WTC11 (cell line): ENCODE results near the gene RUFY2. TPM values are rescaled to one million over a fixed set of nuclear protein-coding genes. Genes with fewer than 3 reads are reported as not detected.

Experiments used
- ATAC-seq: fragments of 200-7000 bp; cut with Tn5 transposase; 2 replicates; pipeline ENCODE4 v1.10.0; 2021; ENCODE audit warnings: mild to moderate bottlenecking, moderate library complexity
- CTCF ChIA-PET: fragments of 300-600 bp; sonication (Branson Sonifier 250); formaldehyde crosslinking; loops from one replicate; lab custom pipeline; 2021; ENCODE audit warnings: antibody characterized with exemption; lab: Charles Lee
- POLR2A ChIA-PET: fragments of 350-600 bp; sonication (Branson Sonifier 250); formaldehyde crosslinking; loops from one replicate; lab custom pipeline; 2021; ENCODE audit warnings: antibody characterized with exemption; lab: Charles Lee
- DNase-seq: peaks from one replicate; pipeline ENCODE4 v3.0.0; 2021; ENCODE audit warnings: low spot score
- H3K27ac Mint-ChIP-seq: 2 replicates; pipeline ENCODE4 v1.8.0; 2021; ENCODE audit warnings: mixed read lengths
- H3K27me3 Mint-ChIP-seq: 2 replicates; pipeline ENCODE4 v1.8.0; 2021; ENCODE audit warnings: low read depth, mild to moderate bottlenecking, moderate library complexity, mixed read lengths
- H3K36me3 Mint-ChIP-seq: 2 replicates; pipeline ENCODE4 v1.8.0; 2021; ENCODE audit warnings: mixed read lengths
- H3K4me1 Mint-ChIP-seq: 2 replicates; pipeline ENCODE4 v1.8.0; 2022; ENCODE audit warnings: mixed read lengths
- H3K4me3 Mint-ChIP-seq: 2 replicates; pipeline ENCODE4 v1.8.0; 2021; ENCODE audit warnings: mild to moderate bottlenecking, moderate library complexity, mixed read lengths
- H3K9me3 Mint-ChIP-seq: 2 replicates; pipeline ENCODE4 v1.8.0; 2021; ENCODE audit warnings: mixed read lengths
- CBFB ChIP-seq: sonication (generic); formaldehyde crosslinking; IDR thresholded peaks from 2 replicates; pipeline ENCODE4 v1.8.1; 2022; ENCODE audit warnings: mild to moderate bottlenecking, low read depth, missing genetic modification reagents
- CREB1 ChIP-seq: sonication (generic); formaldehyde crosslinking; IDR thresholded peaks from 2 replicates; pipeline ENCODE4 v1.8.0; 2023; ENCODE audit warnings: mild to moderate bottlenecking, missing genetic modification reagents
- TEAD1 ChIP-seq: sonication (generic); formaldehyde crosslinking; IDR thresholded peaks from 2 replicates; pipeline ENCODE4 v1.8.0; 2022; ENCODE audit warnings: mild to moderate bottlenecking, missing genetic modification reagents
- TEAD4 ChIP-seq: sonication (generic); formaldehyde crosslinking; IDR thresholded peaks from 2 replicates; pipeline ENCODE4 v1.8.0; 2022; ENCODE audit warnings: mild to moderate bottlenecking, missing genetic modification reagents
- ZNF219 ChIP-seq: sonication (generic); formaldehyde crosslinking; IDR thresholded peaks from 2 replicates; pipeline ENCODE4 v1.8.0; 2023; ENCODE audit warnings: missing genetic modification reagents, mild to moderate bottlenecking, borderline replicate concordance
- ZNF416 ChIP-seq: fragments of 250-450 bp; sonication (Bioruptor Pico); IDR thresholded peaks from 2 replicates; pipeline ENCODE4 v1.9.0; 2021; ENCODE audit warnings: mild to moderate bottlenecking, inconsistent platforms
- total RNA-seq: library from RNA; stranded (reverse); gene quantifications from 3 replicates; pipeline ENCODE4 v1.2.3, GENCODE V29; 2021
- TF ChIP-seq, protein P1 (sequence below): sonication (generic); formaldehyde crosslinking; IDR thresholded peaks from 2 replicates; pipeline ENCODE4 v1.8.1; 2023; ENCODE audit warnings: mild to moderate bottlenecking, missing genetic modification reagents, borderline replicate concordance
- TF ChIP-seq, protein P2 (sequence below): sonication (generic); formaldehyde crosslinking; conservative IDR thresholded peaks from 2 replicates; pipeline ENCODE4 v1.8.1; 2023; ENCODE audit warnings: mild to moderate bottlenecking, low read depth, missing genetic modification reagents, moderate library complexity
- TF ChIP-seq, protein P3 (sequence below): sonication (generic); formaldehyde crosslinking; IDR thresholded peaks from 2 replicates; pipeline ENCODE4 v1.8.0; 2022; ENCODE audit warnings: mild to moderate bottlenecking, missing genetic modification reagents
- TF ChIP-seq, protein P4 (sequence below): sonication (generic); formaldehyde crosslinking; IDR thresholded peaks from 2 replicates; pipeline ENCODE4 v1.8.1; 2022; ENCODE audit warnings: missing genetic modification reagents, borderline replicate concordance
- TF ChIP-seq, protein P5 (sequence below): sonication (generic); formaldehyde crosslinking; IDR thresholded peaks from 2 replicates; pipeline ENCODE4 v1.8.0; 2023; ENCODE audit warnings: mild to moderate bottlenecking, missing genetic modification reagents

Gene RUFY2
- total RNA-seq, 1 experiment from 2014 or later = 10.3 TPM

DNA sequence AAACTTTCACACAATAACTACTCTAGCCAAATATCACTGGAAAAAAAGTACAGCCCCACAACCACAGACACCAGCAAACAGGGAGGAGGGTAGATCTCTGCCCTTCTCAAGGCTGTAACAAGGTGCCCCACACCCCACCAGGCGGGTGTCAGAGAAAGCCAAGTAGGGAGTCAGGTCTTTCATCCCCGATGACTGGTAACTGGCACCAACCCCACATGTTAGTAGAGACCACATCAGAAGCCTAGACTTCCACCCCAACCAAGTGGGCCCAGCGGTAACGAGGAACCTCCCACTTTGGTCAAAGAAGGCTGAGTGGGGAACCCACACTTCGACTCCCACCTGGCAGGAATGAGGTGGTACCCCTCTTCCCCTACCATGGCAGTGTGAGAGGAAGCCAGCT is 16.4 kb upstream of the RUFY2 start (continued):
- TF ChIP-seq, protein P1, sequence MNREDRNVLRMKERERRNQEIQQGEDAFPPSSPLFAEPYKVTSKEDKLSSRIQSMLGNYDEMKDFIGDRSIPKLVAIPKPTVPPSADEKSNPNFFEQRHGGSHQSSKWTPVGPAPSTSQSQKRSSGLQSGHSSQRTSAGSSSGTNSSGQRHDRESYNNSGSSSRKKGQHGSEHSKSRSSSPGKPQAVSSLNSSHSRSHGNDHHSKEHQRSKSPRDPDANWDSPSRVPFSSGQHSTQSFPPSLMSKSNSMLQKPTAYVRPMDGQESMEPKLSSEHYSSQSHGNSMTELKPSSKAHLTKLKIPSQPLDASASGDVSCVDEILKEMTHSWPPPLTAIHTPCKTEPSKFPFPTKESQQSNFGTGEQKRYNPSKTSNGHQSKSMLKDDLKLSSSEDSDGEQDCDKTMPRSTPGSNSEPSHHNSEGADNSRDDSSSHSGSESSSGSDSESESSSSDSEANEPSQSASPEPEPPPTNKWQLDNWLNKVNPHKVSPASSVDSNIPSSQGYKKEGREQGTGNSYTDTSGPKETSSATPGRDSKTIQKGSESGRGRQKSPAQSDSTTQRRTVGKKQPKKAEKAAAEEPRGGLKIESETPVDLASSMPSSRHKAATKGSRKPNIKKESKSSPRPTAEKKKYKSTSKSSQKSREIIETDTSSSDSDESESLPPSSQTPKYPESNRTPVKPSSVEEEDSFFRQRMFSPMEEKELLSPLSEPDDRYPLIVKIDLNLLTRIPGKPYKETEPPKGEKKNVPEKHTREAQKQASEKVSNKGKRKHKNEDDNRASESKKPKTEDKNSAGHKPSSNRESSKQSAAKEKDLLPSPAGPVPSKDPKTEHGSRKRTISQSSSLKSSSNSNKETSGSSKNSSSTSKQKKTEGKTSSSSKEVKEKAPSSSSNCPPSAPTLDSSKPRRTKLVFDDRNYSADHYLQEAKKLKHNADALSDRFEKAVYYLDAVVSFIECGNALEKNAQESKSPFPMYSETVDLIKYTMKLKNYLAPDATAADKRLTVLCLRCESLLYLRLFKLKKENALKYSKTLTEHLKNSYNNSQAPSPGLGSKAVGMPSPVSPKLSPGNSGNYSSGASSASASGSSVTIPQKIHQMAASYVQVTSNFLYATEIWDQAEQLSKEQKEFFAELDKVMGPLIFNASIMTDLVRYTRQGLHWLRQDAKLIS (CRISPR knock-in tag) = no peak
- no peak for TF ChIP-seq CREB1 (CRISPR knock-in tag)
- TF ChIP-seq, protein P2, sequence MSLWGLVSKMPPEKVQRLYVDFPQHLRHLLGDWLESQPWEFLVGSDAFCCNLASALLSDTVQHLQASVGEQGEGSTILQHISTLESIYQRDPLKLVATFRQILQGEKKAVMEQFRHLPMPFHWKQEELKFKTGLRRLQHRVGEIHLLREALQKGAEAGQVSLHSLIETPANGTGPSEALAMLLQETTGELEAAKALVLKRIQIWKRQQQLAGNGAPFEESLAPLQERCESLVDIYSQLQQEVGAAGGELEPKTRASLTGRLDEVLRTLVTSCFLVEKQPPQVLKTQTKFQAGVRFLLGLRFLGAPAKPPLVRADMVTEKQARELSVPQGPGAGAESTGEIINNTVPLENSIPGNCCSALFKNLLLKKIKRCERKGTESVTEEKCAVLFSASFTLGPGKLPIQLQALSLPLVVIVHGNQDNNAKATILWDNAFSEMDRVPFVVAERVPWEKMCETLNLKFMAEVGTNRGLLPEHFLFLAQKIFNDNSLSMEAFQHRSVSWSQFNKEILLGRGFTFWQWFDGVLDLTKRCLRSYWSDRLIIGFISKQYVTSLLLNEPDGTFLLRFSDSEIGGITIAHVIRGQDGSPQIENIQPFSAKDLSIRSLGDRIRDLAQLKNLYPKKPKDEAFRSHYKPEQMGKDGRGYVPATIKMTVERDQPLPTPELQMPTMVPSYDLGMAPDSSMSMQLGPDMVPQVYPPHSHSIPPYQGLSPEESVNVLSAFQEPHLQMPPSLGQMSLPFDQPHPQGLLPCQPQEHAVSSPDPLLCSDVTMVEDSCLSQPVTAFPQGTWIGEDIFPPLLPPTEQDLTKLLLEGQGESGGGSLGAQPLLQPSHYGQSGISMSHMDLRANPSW (CRISPR knock-in tag) = no peak
- TF ChIP-seq, protein P3, sequence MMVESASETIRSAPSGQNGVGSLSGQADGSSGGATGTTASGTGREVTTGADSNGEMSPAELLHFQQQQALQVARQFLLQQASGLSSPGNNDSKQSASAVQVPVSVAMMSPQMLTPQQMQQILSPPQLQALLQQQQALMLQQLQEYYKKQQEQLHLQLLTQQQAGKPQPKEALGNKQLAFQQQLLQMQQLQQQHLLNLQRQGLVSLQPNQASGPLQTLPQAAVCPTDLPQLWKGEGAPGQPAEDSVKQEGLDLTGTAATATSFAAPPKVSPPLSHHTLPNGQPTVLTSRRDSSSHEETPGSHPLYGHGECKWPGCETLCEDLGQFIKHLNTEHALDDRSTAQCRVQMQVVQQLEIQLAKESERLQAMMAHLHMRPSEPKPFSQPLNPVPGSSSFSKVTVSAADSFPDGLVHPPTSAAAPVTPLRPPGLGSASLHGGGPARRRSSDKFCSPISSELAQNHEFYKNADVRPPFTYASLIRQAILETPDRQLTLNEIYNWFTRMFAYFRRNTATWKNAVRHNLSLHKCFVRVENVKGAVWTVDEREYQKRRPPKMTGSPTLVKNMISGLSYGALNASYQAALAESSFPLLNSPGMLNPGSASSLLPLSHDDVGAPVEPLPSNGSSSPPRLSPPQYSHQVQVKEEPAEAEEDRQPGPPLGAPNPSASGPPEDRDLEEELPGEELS (CRISPR knock-in tag) = no peak

DNA sequence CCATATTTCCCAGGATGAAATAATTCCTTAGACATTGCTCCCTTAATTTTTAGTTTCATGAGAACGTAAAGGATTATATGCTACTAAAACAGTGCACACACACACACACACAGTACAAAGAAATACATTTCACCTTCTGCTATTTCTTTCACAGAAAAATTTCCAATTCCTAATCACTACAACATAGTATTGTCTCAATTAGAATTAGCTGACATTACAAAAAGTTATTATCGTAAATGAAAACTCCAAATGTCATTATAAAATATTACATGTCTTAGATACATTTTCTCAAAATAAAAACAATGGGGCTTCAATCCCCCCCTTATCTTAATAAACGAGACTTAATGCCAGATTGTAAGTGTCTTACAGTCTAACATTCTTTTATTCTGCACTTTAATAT is 12.3 kb upstream of the RUFY2 start:
- ATAC-seq = no peak
- H3K4me3 Mint-ChIP-seq = no peak overlapping the region
- H3K4me1 Mint-ChIP-seq = no peaks in the 10 kb centered on the region
- CTCF ChIA-PET = no interaction called here
- H3K36me3 Mint-ChIP-seq = peaks cover 80% of the 10 kb centered on the region
- no peaks in the 10 kb centered on the region for H3K27me3 Mint-ChIP-seq
- no peak overlapping the region for H3K27ac Mint-ChIP-seq
- no peak for DNase-seq
- no peaks in the 10 kb centered on the region for H3K9me3 Mint-ChIP-seq
- POLR2A ChIA-PET = no interaction called here
- TF ChIP-seq TEAD1 (CRISPR knock-in tag) (no peak), TEAD4 (CRISPR knock-in tag) (no peak), ZNF416 (CRISPR knock-in tag) (no peak), ZNF219 (CRISPR knock-in tag) (no peak), CBFB (no peak)
- TF ChIP-seq, protein P4, sequence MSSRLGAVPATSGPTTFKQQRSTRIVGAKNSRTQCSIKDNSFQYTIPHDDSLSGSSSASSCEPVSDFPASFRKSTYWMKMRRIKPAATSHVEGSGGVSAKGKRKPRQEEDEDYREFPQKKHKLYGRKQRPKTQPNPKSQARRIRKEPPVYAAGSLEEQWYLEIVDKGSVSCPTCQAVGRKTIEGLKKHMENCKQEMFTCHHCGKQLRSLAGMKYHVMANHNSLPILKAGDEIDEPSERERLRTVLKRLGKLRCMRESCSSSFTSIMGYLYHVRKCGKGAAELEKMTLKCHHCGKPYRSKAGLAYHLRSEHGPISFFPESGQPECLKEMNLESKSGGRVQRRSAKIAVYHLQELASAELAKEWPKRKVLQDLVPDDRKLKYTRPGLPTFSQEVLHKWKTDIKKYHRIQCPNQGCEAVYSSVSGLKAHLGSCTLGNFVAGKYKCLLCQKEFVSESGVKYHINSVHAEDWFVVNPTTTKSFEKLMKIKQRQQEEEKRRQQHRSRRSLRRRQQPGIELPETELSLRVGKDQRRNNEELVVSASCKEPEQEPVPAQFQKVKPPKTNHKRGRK (CRISPR knock-in tag) = no peak
- TF ChIP-seq, protein P5, sequence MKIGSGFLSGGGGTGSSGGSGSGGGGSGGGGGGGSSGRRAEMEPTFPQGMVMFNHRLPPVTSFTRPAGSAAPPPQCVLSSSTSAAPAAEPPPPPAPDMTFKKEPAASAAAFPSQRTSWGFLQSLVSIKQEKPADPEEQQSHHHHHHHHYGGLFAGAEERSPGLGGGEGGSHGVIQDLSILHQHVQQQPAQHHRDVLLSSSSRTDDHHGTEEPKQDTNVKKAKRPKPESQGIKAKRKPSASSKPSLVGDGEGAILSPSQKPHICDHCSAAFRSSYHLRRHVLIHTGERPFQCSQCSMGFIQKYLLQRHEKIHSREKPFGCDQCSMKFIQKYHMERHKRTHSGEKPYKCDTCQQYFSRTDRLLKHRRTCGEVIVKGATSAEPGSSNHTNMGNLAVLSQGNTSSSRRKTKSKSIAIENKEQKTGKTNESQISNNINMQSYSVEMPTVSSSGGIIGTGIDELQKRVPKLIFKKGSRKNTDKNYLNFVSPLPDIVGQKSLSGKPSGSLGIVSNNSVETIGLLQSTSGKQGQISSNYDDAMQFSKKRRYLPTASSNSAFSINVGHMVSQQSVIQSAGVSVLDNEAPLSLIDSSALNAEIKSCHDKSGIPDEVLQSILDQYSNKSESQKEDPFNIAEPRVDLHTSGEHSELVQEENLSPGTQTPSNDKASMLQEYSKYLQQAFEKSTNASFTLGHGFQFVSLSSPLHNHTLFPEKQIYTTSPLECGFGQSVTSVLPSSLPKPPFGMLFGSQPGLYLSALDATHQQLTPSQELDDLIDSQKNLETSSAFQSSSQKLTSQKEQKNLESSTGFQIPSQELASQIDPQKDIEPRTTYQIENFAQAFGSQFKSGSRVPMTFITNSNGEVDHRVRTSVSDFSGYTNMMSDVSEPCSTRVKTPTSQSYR (CRISPR knock-in tag) = no peak
